ENCODE data around the gene CTDNEP1.
A peak's percentile ranks its signal among the peaks of the same experiment; 100 is the strongest.
"Not testable (repeated sequence)": the region's sequence is repeated elsewhere in the genome, so short reads cannot be mapped to it uniquely, and the experiment has no call there.

Gene CTDNEP1

GRCh38 chr17:7248796-7249195 is 2.7 kb downstream of the CTDNEP1 start:
- no peak for DNase-seq (ENCODE audit: low read depth in 2 of 2)

GRCh38 chr17:7246779-7247178 is 4.8 kb downstream of the CTDNEP1 start:
- no peak for DNase-seq (ENCODE audit: low read depth in 2 of 2)

- not testable (repeated sequence) for DNase-seq (ENCODE audit: low read depth in 2 of 2)
Observed at GRCh38 chr17:7243838-7244237, 7.7 kb downstream of the CTDNEP1 start.

GRCh38 chr17:7243453-7243729 is 8.1 kb downstream of the CTDNEP1 start:
- no peak for DNase-seq (ENCODE audit: low read depth in 2 of 2)

- peak; percentile 84 to 89 for DNase-seq (ENCODE audit: low read depth in 2 of 2)
Observed at GRCh38 chr17:7242717-7243452, 8.6 kb downstream of the CTDNEP1 start.

- peak; percentile 90 to 92 for DNase-seq (ENCODE audit: low read depth in 2 of 2)
Observed at GRCh38 chr17:7241783-7242716, 9.5 kb downstream of the CTDNEP1 start, which contains the start of gene GABARAP. Gene GABARAP, minus strand, starts transcription at chr17:7242449. Its CDS starts 119 bp downstream, at chr17:7242330.

GRCh38 chr17:7241090-7241733 is 10.3 kb downstream of the CTDNEP1 start:
- DNase-seq (ENCODE audit: low read depth in 2 of 2), result no peak

GRCh38 chr17:7240375-7240774 is 11.2 kb downstream of the CTDNEP1 start:
- DNase-seq (ENCODE audit: low read depth in 2 of 2), result no peak

GRCh38 chr17:7239091-7240027 is 12.2 kb downstream of the CTDNEP1 start, which contains the start of gene PHF23:
Gene PHF23, minus strand, starts transcription at chr17:7239457. Its CDS starts 178 bp downstream, at chr17:7239279.
- DNase-seq (ENCODE audit: low read depth in 2 of 2), result peak; percentile 94 to 96

GRCh38 chr17:7238420-7239090 is 13.0 kb downstream of the CTDNEP1 start:
- DNase-seq (ENCODE audit: low read depth in 2 of 2), result no peak

GRCh38 chr17:7237761-7238419 is 13.6 kb downstream of the CTDNEP1 start:
- DNase-seq (ENCODE audit: low read depth in 2 of 2), result peak; percentile 84 to 86

GRCh38 chr17:7237266-7237760 is 14.2 kb downstream of the CTDNEP1 start:
- DNase-seq (ENCODE audit: low read depth in 2 of 2), result no peak

- no peak for DNase-seq (ENCODE audit: low read depth in 2 of 2)
Observed at GRCh38 chr17:7236808-7237207, 14.7 kb downstream of the CTDNEP1 start.

GRCh38 chr17:7235693-7236665 is 15.6 kb downstream of the CTDNEP1 start:
- no peak for DNase-seq (ENCODE audit: low read depth in 2 of 2)

GRCh38 chr17:7234083-7234951 is 17.2 kb downstream of the CTDNEP1 start, which contains the start of gene DVL2:
Gene DVL2, minus strand, starts transcription at chr17:7234517. Its CDS starts 255 bp downstream, at chr17:7234262.
- DNase-seq (ENCODE audit: low read depth in 2 of 2), result peak; percentile 91 to 96

- DNase-seq (ENCODE audit: low read depth in 2 of 2), result no peak
Observed at GRCh38 chr17:7233701-7234082, 17.8 kb downstream of the CTDNEP1 start.

- no peak for DNase-seq (ENCODE audit: low read depth in 2 of 2)
Observed at GRCh38 chr17:7232114-7232513, 19.4 kb downstream of the CTDNEP1 start.

GRCh38 chr17:7229504-7229903 is 22.0 kb downstream of the CTDNEP1 start:
- DNase-seq (ENCODE audit: low read depth in 2 of 2), result no peak

Measured in activated CD4-positive, alpha-beta T cell treated with anti-CD3 and anti-CD28 coated beads for 24 hours (primary cell).